ENCODE data around the gene THAP4. TPM values are rescaled to one million over a fixed set of nuclear protein-coding genes. Genes with fewer than 3 reads are reported as not detected.

The THAP4 gene
- total RNA-seq, 1 donor from 2014 or later = 46.0 TPM

GRCh38 chr2:241668839-241669238, 31.9 kb upstream of the THAP4 start:
- Mint-ChIP-seq H3K4me3 (ENCODE audit: unreplicated experiment) (no peak overlapping the region), H3K27ac (ENCODE audit: unreplicated experiment) (no peak overlapping the region), H3K36me3 (ENCODE audit: low read depth, unreplicated experiment) (peaks cover 7% of the 10 kb centered on the region), H3K4me1 (ENCODE audit: low read depth, unreplicated experiment) (peaks cover 17% of the 10 kb centered on the region), H3K27me3 (ENCODE audit: low read depth, unreplicated experiment) (no peaks in the 10 kb centered on the region), H3K9me3 (ENCODE audit: unreplicated experiment) (no peaks in the 10 kb centered on the region)
- H3K9me3 ChIP-seq (ENCODE audit: insufficient read depth, low read depth, low read length) = no peaks in the 10 kb centered on the region
- peaks cover 6% of the 10 kb centered on the region for H4K20me1 ChIP-seq (ENCODE audit: insufficient read depth, low read length)
- H3K27me3 ChIP-seq (ENCODE audit: insufficient read depth, low read length) = no peaks in the 10 kb centered on the region
- no peak overlapping the region for H3K9ac ChIP-seq (ENCODE audit: low read length)
- peaks cover 27% of the 10 kb centered on the region for H3K4me1 ChIP-seq (ENCODE audit: insufficient read depth, low read length)
- no peak overlapping the region for H2AFZ ChIP-seq (ENCODE audit: low read depth, low read length)
- H3K4me3 ChIP-seq (ENCODE audit: insufficient read depth, low read depth, low read length) = no peak overlapping the region
- H3K79me2 ChIP-seq (ENCODE audit: insufficient read depth, low read length) = no peaks in the 10 kb centered on the region
- H3K36me3 ChIP-seq (ENCODE audit: insufficient read depth, low read length) = peaks cover 2% of the 10 kb centered on the region
- FAIRE-seq (no peak), DNase-seq (ENCODE audit: low read depth) (no peak)
- no peak for TF ChIP-seq EZH2 (IDR thresholded peaks at IDR 0.05; ENCODE audit: insufficient read depth, low read length)
- no peak for TF ChIP-seq CTCF (IDR thresholded peaks at IDR 0.05; ENCODE audit: insufficient read depth, low read depth, low read length)
- no peak overlapping the region for H3K4me2 ChIP-seq (ENCODE audit: low read length)
- no peak overlapping the region for H3K27ac ChIP-seq (ENCODE audit: low read depth, low read length)

GRCh38 chr2:241668354-241668753, 31.4 kb upstream of the THAP4 start:
- Histone ChIP-seq H3K4me3 (ENCODE audit: insufficient read depth, low read depth, low read length) (no peak overlapping the region), H3K9me3 (ENCODE audit: insufficient read depth, low read depth, low read length) (no peaks in the 10 kb centered on the region), H3K27me3 (ENCODE audit: insufficient read depth, low read length) (no peaks in the 10 kb centered on the region), H3K36me3 (ENCODE audit: insufficient read depth, low read length) (peaks cover 2% of the 10 kb centered on the region), H2AFZ (ENCODE audit: low read depth, low read length) (no peak overlapping the region), H4K20me1 (ENCODE audit: insufficient read depth, low read length) (peaks cover 6% of the 10 kb centered on the region), H3K9ac (ENCODE audit: low read length) (no peak overlapping the region), H3K4me1 (ENCODE audit: insufficient read depth, low read length) (peaks cover 27% of the 10 kb centered on the region), H3K27ac (ENCODE audit: low read depth, low read length) (no peak overlapping the region), H3K79me2 (ENCODE audit: insufficient read depth, low read length) (no peaks in the 10 kb centered on the region), H3K4me2 (ENCODE audit: low read length) (no peak overlapping the region)
- no peak for FAIRE-seq
- no peaks in the 10 kb centered on the region for H3K9me3 Mint-ChIP-seq (ENCODE audit: unreplicated experiment)
- TF ChIP-seq CTCF (IDR thresholded peaks at IDR 0.05; ENCODE audit: insufficient read depth, low read depth, low read length) (no peak), EZH2 (IDR thresholded peaks at IDR 0.05; ENCODE audit: insufficient read depth, low read length) (no peak)
- peaks cover 4% of the 10 kb centered on the region for H3K36me3 Mint-ChIP-seq (ENCODE audit: low read depth, unreplicated experiment)
- no peaks in the 10 kb centered on the region for H3K27me3 Mint-ChIP-seq (ENCODE audit: low read depth, unreplicated experiment)
- no peak overlapping the region for H3K4me3 Mint-ChIP-seq (ENCODE audit: unreplicated experiment)
- H3K4me1 Mint-ChIP-seq (ENCODE audit: low read depth, unreplicated experiment) = peaks cover 17% of the 10 kb centered on the region
- DNase-seq (ENCODE audit: low read depth) = no peak
- H3K27ac Mint-ChIP-seq (ENCODE audit: unreplicated experiment) = no peak overlapping the region

- Histone ChIP-seq H3K79me2 (ENCODE audit: insufficient read depth, low read length) (no peaks in the 10 kb centered on the region), H3K4me2 (ENCODE audit: low read length) (peak overlapping the region; percentile 78), H3K9ac (ENCODE audit: low read length) (peak overlapping the region; percentile 83), H4K20me1 (ENCODE audit: insufficient read depth, low read length) (peaks cover 6% of the 10 kb centered on the region), H2AFZ (ENCODE audit: low read depth, low read length) (peak overlapping the region; percentile 16), H3K27ac (ENCODE audit: low read depth, low read length) (peak overlapping the region; percentile 29), H3K36me3 (ENCODE audit: insufficient read depth, low read length) (peaks cover 2% of the 10 kb centered on the region), H3K4me3 (ENCODE audit: insufficient read depth, low read depth, low read length) (no peak overlapping the region), H3K4me1 (ENCODE audit: insufficient read depth, low read length) (peaks cover 27% of the 10 kb centered on the region), H3K27me3 (ENCODE audit: insufficient read depth, low read length) (no peaks in the 10 kb centered on the region), H3K9me3 (ENCODE audit: insufficient read depth, low read depth, low read length) (no peaks in the 10 kb centered on the region)
- no peak overlapping the region for H3K27ac Mint-ChIP-seq (ENCODE audit: unreplicated experiment)
- DNase-seq (ENCODE audit: low read depth) = peak; percentile 56
- H3K9me3 Mint-ChIP-seq (ENCODE audit: unreplicated experiment) = no peaks in the 10 kb centered on the region
- TF ChIP-seq CTCF (IDR thresholded peaks at IDR 0.05; ENCODE audit: insufficient read depth, low read depth, low read length) (no peak), EZH2 (IDR thresholded peaks at IDR 0.05; ENCODE audit: insufficient read depth, low read length) (no peak)
- no peak overlapping the region for H3K4me3 Mint-ChIP-seq (ENCODE audit: unreplicated experiment)
- peaks cover 4% of the 10 kb centered on the region for H3K36me3 Mint-ChIP-seq (ENCODE audit: low read depth, unreplicated experiment)
- no peak for FAIRE-seq
- no peaks in the 10 kb centered on the region for H3K27me3 Mint-ChIP-seq (ENCODE audit: low read depth, unreplicated experiment)
- H3K4me1 Mint-ChIP-seq (ENCODE audit: low read depth, unreplicated experiment) = peaks cover 17% of the 10 kb centered on the region
Measured at GRCh38 chr2:241666627-241667400, 29.9 kb upstream of the THAP4 start.
